Transverse colon (tissue), 4 donors: ENCODE measurements around the gene TBCEL. TPM values are rescaled to one million over a fixed set of nuclear protein-coding genes. Genes with fewer than 3 reads are reported as not detected.

ENCODE experiments used
- DNase-seq: peaks from one replicate; pipeline ENCODE4 v3.0.0-alpha.2; 2019
- H3K27ac ChIP-seq, 4 donors: fragments of 200-600 bp; sonication (generic); 2 replicates each; pipeline ENCODE4 v1.5.1; 2016 to 2018; ENCODE audit warnings: inconsistent platforms in 4 of 4
- H3K27me3 ChIP-seq: fragments of 200-600 bp; sonication (generic); 2 replicates; pipeline ENCODE4 v1.5.1; 2017; ENCODE audit warnings: inconsistent platforms
- H3K36me3 ChIP-seq, 4 donors: fragments of 200-600 bp; sonication (generic); 2 replicates each; pipeline ENCODE4 v1.5.1; 2017 to 2019; ENCODE audit warnings: inconsistent platforms in 4 of 4
- H3K4me1 ChIP-seq, 4 donors: fragments of 200-600 bp; sonication (generic); 2 replicates each; pipeline ENCODE4 v1.5.1; 2017 to 2020; ENCODE audit warnings: inconsistent platforms in 4 of 4
- H3K4me3 ChIP-seq, 4 donors: fragments of 200-600 bp; sonication (generic); 1 replicate in 1 of 4; 2 replicates in 3 of 4; pipeline versions ENCODE4 v1.5.1 to v1.6.1; 2017 to 2019; ENCODE audit warnings: inconsistent platforms in 4 of 4
- H3K9me3 ChIP-seq, 2 donors: fragments of 200-600 bp; sonication (generic); 2 replicates each; pipeline ENCODE4 v1.5.1; 2017 to 2019; ENCODE audit warnings: inconsistent platforms in 2 of 2
- CTCF ChIP-seq, 5 experiments: fragments of 200-600 bp in 3 of 5; fragments of 450-650 bp in 2 of 5; sonication (generic) in 3 of 5; IDR thresholded peaks; 1 replicate in 2 of 5; 2 replicates in 3 of 5; pipeline ENCODE4 v1.5.1; 2016 to 2017; ENCODE audit warnings: antibody characterized with exemption in 5 of 5, inconsistent platforms in 3 of 5, mild to moderate bottlenecking in 2 of 5, moderate library complexity in 1 of 5
- EP300 ChIP-seq: sonication (generic); formaldehyde crosslinking; IDR thresholded peaks from one replicate; pipeline ENCODE4 v1.6.1; 2017; ENCODE audit warnings: antibody characterized with exemption, low read depth
- POLR2A ChIP-seq: fragments of 450-650 bp; IDR thresholded peaks from one replicate; pipeline ENCODE4 v1.6.1; 2016; ENCODE audit warnings: antibody characterized with exemption, mild to moderate bottlenecking, moderate library complexity
- POLR2AphosphoS5 ChIP-seq, 3 donors: sonication (generic); formaldehyde crosslinking; IDR thresholded peaks; one replicate each; pipeline ENCODE4 v1.6.1; 2016; ENCODE audit warnings: antibody characterized with exemption in 3 of 3
- WGBS, 2 donors: methylation state at CpG; one replicate each; pipeline ENCODE4 v1.1.5; 2018; ENCODE audit warnings: low coverage in 1 of 2; 5-methylcytosine and 5-hydroxymethylcytosine counted together
- in situ Hi-C, 4 donors: fragments of 200-750 bp; cut with MboI; loops; one replicate each; pipeline versions ENCODE4 v1.15.0 to v1.15.1; 2017; ENCODE audit warnings: low sequenced_read_pairs in 3 of 4, low pct_ligation_motif_present in 1 of 4, low pct_unique_long_range_greater_than_20kb in 1 of 4
- intact Hi-C: fragments of 100-400 bp; cut with DNase I; formaldehyde crosslinking; loops from one replicate; pipeline ENCODE4 v1.15.1; 2023; ENCODE audit warnings: low total_unique reads
- total RNA-seq, 4 donors: library from RNA; depleted of rRNA; stranded (reverse); fragments of >200 nt; gene quantifications; one replicate each; pipeline ENCODE4 v1.1.0, GENCODE V29; 2016

TBCEL gene
- total RNA-seq, 4 donors from 2014 or later, result 7.2 to 16.5 (median 10.5) TPM

GRCh38 chr11:121100943-121101342 lies 77.0 kb downstream of the TBCEL start, which contains the start of gene TECTA:
Gene TECTA, plus strand, starts transcription at chr11:121101243. Its CDS starts 1,423 bp downstream, at chr11:121102666.
- Histone ChIP-seq H3K27ac (no peak within 1 kb of the TSS), H3K4me1 (peaks cover 0 to 13% (median 0%) of the 10 kb centered on the region in 4 donors), H3K4me3 (no peak within 1 kb of the TSS), H3K27me3 (no peaks in the 10 kb centered on the region), H3K36me3 (no peaks in the 10 kb centered on the region), H3K9me3 (no peaks in the 10 kb centered on the region)
- TF ChIP-seq POLR2AphosphoS5 (IDR thresholded peaks at IDR 0.05), result no peak
- TF ChIP-seq POLR2A, result no peak
- no peak for TF ChIP-seq EP300
- intact Hi-C loops, result no loop called here
- 91 to 96% methylated on average over 2 of the region's 2 CpGs for WGBS, 2 donors
- in situ Hi-C loops, result loop anchor here in 2 of 4 donors (25.0 kb wide), 2 partner anchors 164 to 589 kb away; partner anchors contain the start of gene GRIK4 (in 1 of the 2)
- DNase-seq, result no peak

GRCh38 chr11:121104312-121104762 lies 80.4 kb downstream of the TBCEL start:
- Histone ChIP-seq H3K36me3 (no peaks in the 10 kb centered on the region), H3K9me3 (no peaks in the 10 kb centered on the region), H3K4me1 (peaks cover 0 to 13% (median 0%) of the 10 kb centered on the region in 4 donors), H3K27me3 (no peaks in the 10 kb centered on the region), H3K4me3 (no peak overlapping the region), H3K27ac (peak overlapping the region in 2 of 4 donors; percentile 41 to 54)
- no peak for DNase-seq
- 78 to 88% methylated on average over 3 to 9 of the region's 9 CpGs for WGBS, 2 donors
- no peak for TF ChIP-seq POLR2AphosphoS5 (IDR thresholded peaks at IDR 0.05)
- TF ChIP-seq CTCF (IDR thresholded peaks at IDR 0.05), result no peak
- no peak for TF ChIP-seq POLR2A
- no peak for TF ChIP-seq EP300
- intact Hi-C loops (no loop called here), in situ Hi-C loops (loop anchor here in 2 of 4 donors (25.0 kb wide), 2 partner anchors 167 to 592 kb away; partner anchors contain the start of gene GRIK4 (in 1 of the 2))

GRCh38 chr11:121105063-121105480 lies 81.2 kb downstream of the TBCEL start:
- 24 to 63% methylated on average over 1 to 4 of the region's 4 CpGs for WGBS, 2 donors
- H3K4me1 ChIP-seq, result peaks cover 0 to 13% (median 0%) of the 10 kb centered on the region in 4 donors
- H3K36me3 ChIP-seq, result no peaks in the 10 kb centered on the region
- intact Hi-C loops (no loop called here), in situ Hi-C loops (loop anchor here in 2 of 4 donors (25.0 kb wide), 2 partner anchors 168 to 593 kb away; partner anchors contain the start of gene GRIK4 (in 1 of the 2))
- no peaks in the 10 kb centered on the region for H3K9me3 ChIP-seq
- peak overlapping the region; percentile 15 to 54 (median 34) for H3K27ac ChIP-seq
- no peaks in the 10 kb centered on the region for H3K27me3 ChIP-seq
- TF ChIP-seq CTCF (IDR thresholded peaks at IDR 0.05) (no peak), EP300 (no peak), POLR2A (no peak), POLR2AphosphoS5 (IDR thresholded peaks at IDR 0.05) (peak in 2 of 3 donors; percentile 19 to 38)
- no peak for DNase-seq
- H3K4me3 ChIP-seq, result no peak overlapping the region

- peak overlapping the region in 3 of 4 donors; percentile 15 to 32 (median 26) for H3K27ac ChIP-seq
- H3K9me3 ChIP-seq, result no peaks in the 10 kb centered on the region
- H3K36me3 ChIP-seq, result no peaks in the 10 kb centered on the region
- peaks cover 0 to 13% (median 0%) of the 10 kb centered on the region in 4 donors for H3K4me1 ChIP-seq
- no peak for DNase-seq
- no peak overlapping the region for H3K4me3 ChIP-seq
- intact Hi-C loops (no loop called here), in situ Hi-C loops (loop anchor here in 2 of 4 donors (25.0 kb wide), 2 partner anchors 168 to 593 kb away; partner anchors contain the start of gene GRIK4 (in 1 of the 2))
- TF ChIP-seq CTCF (IDR thresholded peaks at IDR 0.05) (no peak), POLR2AphosphoS5 (IDR thresholded peaks at IDR 0.05) (no peak), EP300 (no peak), POLR2A (no peak)
- 69 to 70% methylated on average over 4 to 6 of the region's 6 CpGs for WGBS, 2 donors
- no peaks in the 10 kb centered on the region for H3K27me3 ChIP-seq
These were observed 81.7 kb downstream of the TBCEL start for GRCh38 chr11:121105481-121106195.
